Bronchial epithelial cell (primary cell): ENCODE data around the gene PTPN1. TPM values are rescaled to one million over a fixed set of nuclear protein-coding genes. Genes with fewer than 3 reads are reported as not detected.

Source experiments
- DNase-seq: peaks from one replicate; pipeline ENCODE4 v3.0.0-alpha.2; 2010; ENCODE audit warnings: low read depth
- FAIRE-seq: peaks from 2 replicates; lab custom pipeline; 2011; peaks lifted over from hg19 to GRCh38; lab: Jason Lieb, UNC
- H3K27me3 ChIP-seq: 2 replicates; pipeline ENCODE4 v1.5.1; 2011; ENCODE audit warnings: low read length; ENCODE audit not compliant: control insufficient read depth, insufficient read depth
- H3K36me3 ChIP-seq: 2 replicates; pipeline ENCODE4 v1.5.1; 2011; ENCODE audit warnings: low read length; ENCODE audit not compliant: control insufficient read depth, insufficient read depth
- H3K4me3 ChIP-seq: 2 replicates; pipeline ENCODE4 v1.5.1; 2011; ENCODE audit warnings: mild to moderate bottlenecking, low read depth, low read length, control low read depth
- total RNA-seq: library from RNA; depleted of rRNA; stranded (reverse); fragments of >200 nt; gene quantifications from 2 replicates; pipeline ENCODE4 v1.2.1, GENCODE V29; 2014
- TF ChIP-seq, protein P1 (sequence below): IDR thresholded peaks from 2 replicates; pipeline ENCODE4 v1.5.1; 2011; ENCODE audit warnings: mild to moderate bottlenecking, moderate library complexity, low read length, control low read depth, inconsistent platforms; ENCODE audit not compliant: insufficient read depth, severe bottlenecking

Gene PTPN1
- total RNA-seq, 1 donor from 2014 or later, result 18.4 TPM

DNA sequence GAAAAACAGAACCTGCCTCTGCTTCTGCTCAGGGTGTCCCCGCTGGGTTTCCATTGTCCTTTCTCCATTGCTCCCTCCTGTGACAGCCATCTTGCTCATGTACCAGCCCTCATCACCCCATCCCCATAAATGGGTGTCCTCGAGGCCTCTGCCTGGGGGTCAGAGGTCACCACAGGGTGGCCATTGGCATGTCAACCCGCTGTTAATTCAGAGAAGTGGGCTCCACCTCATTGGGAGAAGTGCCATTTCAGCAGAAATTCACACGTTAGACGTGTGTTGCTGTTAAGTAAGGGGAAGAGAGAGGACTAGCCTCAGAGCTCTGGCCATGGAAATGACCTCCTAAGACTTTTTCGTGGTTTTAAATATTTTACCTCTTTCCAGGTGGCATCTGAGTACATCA lies 71.9 kb downstream of the PTPN1 start:
- TF ChIP-seq, protein P1, sequence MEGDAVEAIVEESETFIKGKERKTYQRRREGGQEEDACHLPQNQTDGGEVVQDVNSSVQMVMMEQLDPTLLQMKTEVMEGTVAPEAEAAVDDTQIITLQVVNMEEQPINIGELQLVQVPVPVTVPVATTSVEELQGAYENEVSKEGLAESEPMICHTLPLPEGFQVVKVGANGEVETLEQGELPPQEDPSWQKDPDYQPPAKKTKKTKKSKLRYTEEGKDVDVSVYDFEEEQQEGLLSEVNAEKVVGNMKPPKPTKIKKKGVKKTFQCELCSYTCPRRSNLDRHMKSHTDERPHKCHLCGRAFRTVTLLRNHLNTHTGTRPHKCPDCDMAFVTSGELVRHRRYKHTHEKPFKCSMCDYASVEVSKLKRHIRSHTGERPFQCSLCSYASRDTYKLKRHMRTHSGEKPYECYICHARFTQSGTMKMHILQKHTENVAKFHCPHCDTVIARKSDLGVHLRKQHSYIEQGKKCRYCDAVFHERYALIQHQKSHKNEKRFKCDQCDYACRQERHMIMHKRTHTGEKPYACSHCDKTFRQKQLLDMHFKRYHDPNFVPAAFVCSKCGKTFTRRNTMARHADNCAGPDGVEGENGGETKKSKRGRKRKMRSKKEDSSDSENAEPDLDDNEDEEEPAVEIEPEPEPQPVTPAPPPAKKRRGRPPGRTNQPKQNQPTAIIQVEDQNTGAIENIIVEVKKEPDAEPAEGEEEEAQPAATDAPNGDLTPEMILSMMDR, result no peak
- no peaks in the 10 kb centered on the region for H3K27me3 ChIP-seq
- FAIRE-seq (no peak), DNase-seq (no peak)
- no peak overlapping the region for H3K4me3 ChIP-seq
- H3K36me3 ChIP-seq, result peaks cover 39% of the 10 kb centered on the region

DNA sequence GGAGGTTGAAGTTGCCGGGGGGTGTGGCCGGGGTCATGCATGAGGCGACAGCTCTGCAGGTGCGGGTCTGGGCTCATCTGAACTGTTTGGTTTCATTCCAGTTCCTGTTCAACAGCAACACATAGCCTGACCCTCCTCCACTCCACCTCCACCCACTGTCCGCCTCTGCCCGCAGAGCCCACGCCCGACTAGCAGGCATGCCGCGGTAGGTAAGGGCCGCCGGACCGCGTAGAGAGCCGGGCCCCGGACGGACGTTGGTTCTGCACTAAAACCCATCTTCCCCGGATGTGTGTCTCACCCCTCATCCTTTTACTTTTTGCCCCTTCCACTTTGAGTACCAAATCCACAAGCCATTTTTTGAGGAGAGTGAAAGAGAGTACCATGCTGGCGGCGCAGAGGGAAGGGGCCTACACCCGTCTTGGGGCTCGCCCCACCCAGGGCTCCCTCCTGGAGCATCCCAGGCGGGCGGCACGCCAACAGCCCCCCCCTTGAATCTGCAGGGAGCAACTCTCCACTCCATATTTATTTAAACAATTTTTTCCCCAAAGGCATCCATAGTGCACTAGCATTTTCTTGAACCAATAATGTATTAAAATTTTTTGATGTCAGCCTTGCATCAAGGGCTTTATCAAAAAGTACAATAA lies 72.5 kb downstream of the PTPN1 start:
- Histone ChIP-seq H3K4me3 (no peak overlapping the region), H3K27me3 (no peaks in the 10 kb centered on the region), H3K36me3 (peaks cover 35% of the 10 kb centered on the region)
- TF ChIP-seq, protein P1, result no peak
- no peak for DNase-seq
- FAIRE-seq, result no peak

DNA sequence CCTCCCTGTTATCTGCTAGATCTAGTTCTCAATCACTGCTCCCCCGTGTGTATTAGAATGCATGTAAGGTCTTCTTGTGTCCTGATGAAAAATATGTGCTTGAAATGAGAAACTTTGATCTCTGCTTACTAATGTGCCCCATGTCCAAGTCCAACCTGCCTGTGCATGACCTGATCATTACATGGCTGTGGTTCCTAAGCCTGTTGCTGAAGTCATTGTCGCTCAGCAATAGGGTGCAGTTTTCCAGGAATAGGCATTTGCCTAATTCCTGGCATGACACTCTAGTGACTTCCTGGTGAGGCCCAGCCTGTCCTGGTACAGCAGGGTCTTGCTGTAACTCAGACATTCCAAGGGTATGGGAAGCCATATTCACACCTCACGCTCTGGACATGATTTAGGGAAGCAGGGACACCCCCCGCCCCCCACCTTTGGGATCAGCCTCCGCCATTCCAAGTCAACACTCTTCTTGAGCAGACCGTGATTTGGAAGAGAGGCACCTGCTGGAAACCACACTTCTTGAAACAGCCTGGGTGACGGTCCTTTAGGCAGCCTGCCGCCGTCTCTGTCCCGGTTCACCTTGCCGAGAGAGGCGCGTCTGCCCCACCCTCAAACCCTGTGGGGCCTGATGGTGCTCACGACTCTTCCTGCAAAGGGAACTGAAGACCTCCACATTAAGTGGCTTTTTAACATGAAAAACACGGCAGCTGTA lies 73.4 kb downstream of the PTPN1 start:
- no peak for FAIRE-seq

DNA sequence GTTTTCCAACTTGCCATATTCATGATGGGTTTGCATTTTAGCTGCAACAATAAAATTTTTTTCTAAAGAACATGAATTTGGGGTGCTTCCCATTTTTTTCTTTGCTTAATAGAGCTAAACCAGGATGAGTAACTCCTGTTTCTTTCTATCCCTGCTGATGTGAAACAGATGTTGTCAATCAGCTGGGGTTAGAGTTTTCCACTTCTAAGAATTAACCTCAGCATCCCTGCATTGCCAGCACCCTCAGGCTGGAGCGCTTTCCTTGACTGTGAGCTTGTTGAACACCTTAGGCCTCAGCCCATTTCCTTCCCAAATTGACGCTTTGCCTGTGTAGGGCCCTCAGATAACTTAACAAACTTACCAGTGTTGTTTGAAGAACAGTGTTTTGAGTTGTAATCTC lies 74.5 kb downstream of the PTPN1 start:
- no peak overlapping the region for H3K4me3 ChIP-seq
- TF ChIP-seq, protein P1, result no peak
- FAIRE-seq, result no peak
- DNase-seq, result no peak
- peaks cover 26% of the 10 kb centered on the region for H3K36me3 ChIP-seq
- no peaks in the 10 kb centered on the region for H3K27me3 ChIP-seq

More for the DNA sequence above, 73.4 kb downstream of the PTPN1 start:
- Histone ChIP-seq H3K27me3 (no peaks in the 10 kb centered on the region), H3K4me3 (no peak overlapping the region), H3K36me3 (peaks cover 33% of the 10 kb centered on the region)
- DNase-seq, result no peak
- TF ChIP-seq, protein P1, result no peak

DNA sequence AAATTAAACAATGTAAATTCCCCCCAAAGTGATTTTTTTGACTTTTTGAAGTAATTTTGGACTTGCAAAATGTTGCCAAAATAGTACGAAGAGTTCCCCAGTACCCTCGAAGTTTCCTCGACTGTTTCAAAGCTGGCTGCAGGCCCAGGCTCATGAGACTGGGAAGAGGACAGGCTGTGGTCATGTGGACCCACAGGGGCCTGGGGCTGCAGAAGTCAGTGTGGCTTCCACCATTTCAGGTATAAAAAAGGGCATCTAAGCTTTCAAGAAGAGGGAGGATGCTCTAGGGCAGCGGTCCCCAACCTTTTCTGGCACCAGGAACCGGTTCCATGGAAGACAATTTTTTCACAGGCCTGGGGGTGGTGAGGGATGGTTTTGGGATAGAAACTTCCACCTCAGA lies 75.0 kb downstream of the PTPN1 start:
- Histone ChIP-seq H3K36me3 (peaks cover 23% of the 10 kb centered on the region), H3K27me3 (no peaks in the 10 kb centered on the region), H3K4me3 (no peak overlapping the region)
- FAIRE-seq (no peak), DNase-seq (no peak)
- TF ChIP-seq, protein P1, result no peak
